H9 (cell line): ENCODE results near the gene IFNA4. TPM values are rescaled to one million over a fixed set of nuclear protein-coding genes. Genes with fewer than 3 reads are reported as not detected.

Experiments
- DNase-seq: peaks from one replicate; pipeline ENCODE4 v3.0.0-alpha.2; 2017
- H2AFZ ChIP-seq: one replicate; pipeline ENCODE4 v1.6.1; 2013; ENCODE audit warnings: mild to moderate bottlenecking, low read length, control low read depth, moderate library complexity
- H2AK5ac ChIP-seq: 2 replicates; pipeline ENCODE4 v1.6.1; 2013; ENCODE audit warnings: low read length, control low read depth, mixed read lengths; ENCODE audit not compliant: insufficient read length
- H2BK120ac ChIP-seq: one replicate; pipeline ENCODE4 v1.6.1; 2013; ENCODE audit warnings: low read depth, mild to moderate bottlenecking, low read length, control low read depth, inconsistent platforms; ENCODE audit not compliant: poor library complexity, severe bottlenecking
- H2BK12ac ChIP-seq: 2 replicates; pipeline ENCODE4 v1.6.1; 2013; ENCODE audit warnings: low read length, control low read depth, mixed read lengths, low read depth; ENCODE audit not compliant: insufficient read length
- H2BK15ac ChIP-seq: 2 replicates; pipeline ENCODE4 v1.6.1; 2013; ENCODE audit warnings: low read depth, low read length, control low read depth
- H2BK20ac ChIP-seq: one replicate; pipeline ENCODE4 v1.6.1; 2013; ENCODE audit warnings: low read depth, mild to moderate bottlenecking, low read length, control low read depth, inconsistent platforms; ENCODE audit not compliant: poor library complexity, severe bottlenecking
- H2BK5ac ChIP-seq: 2 replicates; pipeline ENCODE4 v1.6.1; 2013; ENCODE audit warnings: low read length, control low read depth, mixed read lengths; ENCODE audit not compliant: insufficient read length
- H3K14ac ChIP-seq: 2 replicates; pipeline ENCODE4 v1.6.1; 2013; ENCODE audit warnings: low read length, control low read depth; ENCODE audit not compliant: insufficient read depth
- H3K18ac ChIP-seq: 2 replicates; pipeline ENCODE4 v1.6.1; 2013; ENCODE audit warnings: low read depth, mild to moderate bottlenecking, mixed read lengths, low read length, control low read depth; ENCODE audit not compliant: insufficient read length
- H3K23ac ChIP-seq: 2 replicates; pipeline ENCODE4 v1.6.1; 2013; ENCODE audit warnings: low read length, control low read depth, mixed read lengths, low read depth; ENCODE audit not compliant: insufficient read length
- H3K23me2 ChIP-seq: 2 replicates; pipeline ENCODE4 v1.6.1; 2013; ENCODE audit warnings: low read depth, mild to moderate bottlenecking, mixed read lengths, low read length, control low read depth; ENCODE audit not compliant: insufficient read length, poor library complexity, severe bottlenecking
- H3K27ac ChIP-seq: 2 replicates; pipeline ENCODE4 v1.5.1; 2013; ENCODE audit warnings: low read length, control low read depth, mixed read lengths, low read depth; ENCODE audit not compliant: insufficient read length
- H3K27me3 ChIP-seq: 2 replicates; pipeline ENCODE4 v1.6.1; 2013; ENCODE audit warnings: low read length, control low read depth, inconsistent platforms; ENCODE audit not compliant: insufficient read depth
- H3K4ac ChIP-seq: 2 replicates; pipeline ENCODE4 v1.6.1; 2013; ENCODE audit warnings: low read depth, mild to moderate bottlenecking, control low read depth, inconsistent platforms, low read length, moderate library complexity
- H3K4me1 ChIP-seq: 2 replicates; pipeline ENCODE4 v1.6.1; 2013; ENCODE audit warnings: low read length, control low read depth, inconsistent platforms; ENCODE audit not compliant: insufficient read depth
- H3K4me2 ChIP-seq: 2 replicates; pipeline ENCODE4 v1.6.1; 2013; ENCODE audit warnings: low read length, control low read depth, mixed read lengths; ENCODE audit not compliant: insufficient read length, insufficient read depth
- H3K56ac ChIP-seq: 2 replicates; pipeline ENCODE4 v1.6.1; 2013; ENCODE audit warnings: low read depth, mild to moderate bottlenecking, mixed read lengths, low read length, control low read depth; ENCODE audit not compliant: insufficient read length
- H3K79me1 ChIP-seq: 2 replicates; pipeline ENCODE4 v1.6.1; 2013; ENCODE audit warnings: low read depth, mild to moderate bottlenecking, moderate library complexity, low read length, control low read depth, inconsistent platforms; ENCODE audit not compliant: insufficient read depth, poor library complexity, severe bottlenecking
- H3K79me2 ChIP-seq: 2 replicates; pipeline ENCODE4 v1.6.1; 2013; ENCODE audit warnings: low read length, control low read depth, inconsistent platforms; ENCODE audit not compliant: insufficient read depth
- H3K9ac ChIP-seq: 2 replicates; pipeline ENCODE4 v1.6.1; 2013; ENCODE audit warnings: low read length, control low read depth, mixed read lengths; ENCODE audit not compliant: insufficient read length; ENCODE audit errors: extremely low read depth
- H3K9me3 ChIP-seq: one replicate; pipeline ENCODE4 v1.6.1; 2013; ENCODE audit warnings: low read depth, low read length, inconsistent platforms; ENCODE audit not compliant: control insufficient read depth
- H3T11ph ChIP-seq: one replicate; pipeline ENCODE4 v1.6.1; 2013; ENCODE audit warnings: mild to moderate bottlenecking, low read length, control low read depth, inconsistent platforms
- H4K20me1 ChIP-seq: one replicate; pipeline ENCODE4 v1.6.1; 2013; ENCODE audit not compliant: control insufficient read depth, insufficient read length, insufficient read depth
- H4K5ac ChIP-seq: 2 replicates; pipeline ENCODE4 v1.6.1; 2013; ENCODE audit warnings: low read depth, mild to moderate bottlenecking, mixed read lengths, low read length, control low read depth; ENCODE audit not compliant: insufficient read length
- H4K8ac ChIP-seq: replicated peaks from 2 replicates; pipeline ENCODE4 v1.6.1; 2013; ENCODE audit warnings: low read length, control low read depth, mixed read lengths, low read depth; ENCODE audit not compliant: insufficient read length
- H4K91ac ChIP-seq: 2 replicates; pipeline ENCODE4 v1.6.1; 2013; ENCODE audit warnings: low read depth, mild to moderate bottlenecking, moderate library complexity, mixed read lengths, low read length, control low read depth; ENCODE audit not compliant: insufficient read length
- H3K27ac Mint-ChIP-seq, 3 experiments: 2 replicates in 2 of 3; 3 replicates in 1 of 3; pipeline ENCODE4 v1.8.0; 2020 to 2021; ENCODE audit warnings: mixed read lengths in 3 of 3, mild to moderate bottlenecking in 1 of 3, moderate library complexity in 1 of 3
- H3K27me3 Mint-ChIP-seq: 2 replicates; pipeline ENCODE4 v1.8.0; 2021; ENCODE audit warnings: low read depth, mild to moderate bottlenecking, moderate library complexity, mixed read lengths
- H3K36me3 Mint-ChIP-seq, 3 experiments: 2 replicates in 2 of 3; 3 replicates in 1 of 3; pipeline ENCODE4 v1.8.0; 2020 to 2021; ENCODE audit warnings: low read depth in 3 of 3, mixed read lengths in 3 of 3; ENCODE audit not compliant: insufficient read depth in 1 of 3
- H3K4me1 Mint-ChIP-seq, 2 experiments: 2 replicates each; pipeline ENCODE4 v1.8.0; 2020; ENCODE audit warnings: mixed read lengths in 2 of 2
- H3K4me3 Mint-ChIP-seq, 2 experiments: 2 replicates in 1 of 2; 3 replicates in 1 of 2; pipeline ENCODE4 v1.8.0; 2020 to 2021; ENCODE audit warnings: mild to moderate bottlenecking in 2 of 2, mixed read lengths in 2 of 2, moderate library complexity in 1 of 2
- H3K9me3 Mint-ChIP-seq, 2 experiments: 2 replicates in 1 of 2; 3 replicates in 1 of 2; pipeline ENCODE4 v1.8.0; 2020; ENCODE audit warnings: mild to moderate bottlenecking in 2 of 2, mixed read lengths in 2 of 2, moderate library complexity in 1 of 2
- WGBS: extraction: QIAGEN DNeasy Blood & Tissue Kit; methylation state at CpG from one replicate; pipeline ENCODE4 v1.1.7; 2013; ENCODE audit warnings: missing lambda C conversion rate, low lambda C conversion rate, mixed read lengths; ENCODE audit not compliant: insufficient read length; ENCODE audit errors: extremely low coverage; 5-methylcytosine and 5-hydroxymethylcytosine counted together
- total RNA-seq: library from RNA; stranded (reverse); gene quantifications from 2 replicates; pipeline ENCODE4 v1.2.1, GENCODE V29; 2021
- TF ChIP-seq, protein P1 (sequence below): fragments of 200-600 bp; sonication (generic); conservative IDR thresholded peaks from 3 replicates; pipeline ENCODE4 v1.8.0; 2021; ENCODE audit warnings: antibody characterized with exemption, mild to moderate bottlenecking

IFNA4 gene
- total RNA-seq, 1 experiment from 2014 or later, result not detected

DNA sequence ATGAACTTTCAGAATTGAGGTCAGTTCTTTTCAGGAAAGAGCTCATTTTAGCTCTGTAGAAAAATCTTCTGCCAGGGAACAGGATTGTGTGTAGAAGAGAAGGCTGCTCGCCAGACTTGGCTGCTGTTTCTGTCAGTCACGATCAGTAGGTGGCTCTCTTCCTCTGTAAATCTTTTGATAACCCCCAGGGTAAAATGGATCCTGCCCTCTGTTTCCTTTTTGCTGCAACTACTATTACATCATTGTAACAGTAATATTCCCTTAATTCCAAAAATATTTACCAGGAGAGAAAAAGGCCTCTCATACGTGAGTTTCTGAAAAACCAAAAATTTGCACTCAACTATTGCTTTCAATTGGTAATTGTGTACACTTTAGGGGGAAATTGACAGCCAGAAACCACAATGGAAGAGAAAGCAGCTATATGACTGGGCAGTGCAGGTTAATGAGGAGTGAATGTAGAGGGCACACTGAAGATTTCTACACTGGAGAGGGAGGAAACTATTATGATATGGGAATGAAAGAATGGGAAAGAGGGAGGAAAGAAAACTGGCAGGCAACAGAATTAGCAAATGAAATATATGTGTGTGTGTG lies 33.3 kb downstream of the IFNA4 start:
- H2BK120ac ChIP-seq, result no peak overlapping the region
- no peaks in the 10 kb centered on the region for H3K79me1 ChIP-seq
- H3K79me2 ChIP-seq, result no peaks in the 10 kb centered on the region
- H4K91ac ChIP-seq, result no peak overlapping the region
- H3K27me3 Mint-ChIP-seq, result no peaks in the 10 kb centered on the region; the same call in 1 of the 2 replicates
- no peaks in the 10 kb centered on the region for H3K23me2 ChIP-seq
- H4K8ac ChIP-seq, result no peak overlapping the region
- no peak overlapping the region for H3K23ac ChIP-seq
- H4K20me1 ChIP-seq, result no peaks in the 10 kb centered on the region
- no peak overlapping the region for H3K18ac ChIP-seq
- H3T11ph ChIP-seq, result no peak overlapping the region
- no peak overlapping the region for H3K9ac ChIP-seq
- no peak overlapping the region for H3K4me3 Mint-ChIP-seq
- H3K27me3 ChIP-seq, result no peaks in the 10 kb centered on the region
- H3K9me3 Mint-ChIP-seq, result peaks cover 0 to under 1% of the 10 kb centered on the region in 2 experiments; a peak in 2 of 5 replicates
- no peak overlapping the region for H4K5ac ChIP-seq
- no peak overlapping the region for H3K4ac ChIP-seq
- TF ChIP-seq, protein P1, sequence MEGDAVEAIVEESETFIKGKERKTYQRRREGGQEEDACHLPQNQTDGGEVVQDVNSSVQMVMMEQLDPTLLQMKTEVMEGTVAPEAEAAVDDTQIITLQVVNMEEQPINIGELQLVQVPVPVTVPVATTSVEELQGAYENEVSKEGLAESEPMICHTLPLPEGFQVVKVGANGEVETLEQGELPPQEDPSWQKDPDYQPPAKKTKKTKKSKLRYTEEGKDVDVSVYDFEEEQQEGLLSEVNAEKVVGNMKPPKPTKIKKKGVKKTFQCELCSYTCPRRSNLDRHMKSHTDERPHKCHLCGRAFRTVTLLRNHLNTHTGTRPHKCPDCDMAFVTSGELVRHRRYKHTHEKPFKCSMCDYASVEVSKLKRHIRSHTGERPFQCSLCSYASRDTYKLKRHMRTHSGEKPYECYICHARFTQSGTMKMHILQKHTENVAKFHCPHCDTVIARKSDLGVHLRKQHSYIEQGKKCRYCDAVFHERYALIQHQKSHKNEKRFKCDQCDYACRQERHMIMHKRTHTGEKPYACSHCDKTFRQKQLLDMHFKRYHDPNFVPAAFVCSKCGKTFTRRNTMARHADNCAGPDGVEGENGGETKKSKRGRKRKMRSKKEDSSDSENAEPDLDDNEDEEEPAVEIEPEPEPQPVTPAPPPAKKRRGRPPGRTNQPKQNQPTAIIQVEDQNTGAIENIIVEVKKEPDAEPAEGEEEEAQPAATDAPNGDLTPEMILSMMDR, result peak; percentile 57
- H3K56ac ChIP-seq, result no peak overlapping the region
- no peaks in the 10 kb centered on the region for H3K36me3 Mint-ChIP-seq
- peaks cover 5 to 6% of the 10 kb centered on the region in 2 experiments; a peak in 3 of 4 replicates for H3K4me1 Mint-ChIP-seq
- no peak overlapping the region; a peak in 2 of 7 replicates for H3K27ac Mint-ChIP-seq
- H3K4me2 ChIP-seq, result no peak overlapping the region
- H2AFZ ChIP-seq, result peak overlapping the region; percentile 3
- H3K4me1 ChIP-seq, result no peaks in the 10 kb centered on the region; the same call in 1 of the 2 replicates
- H3K14ac ChIP-seq, result no peak overlapping the region
- DNase-seq, result peak; percentile 46
- no peak overlapping the region for H2AK5ac ChIP-seq
- no CpG with 5 or more reads among the region's 3 CpGs for WGBS
- H3K9me3 ChIP-seq, result no peaks in the 10 kb centered on the region
- no peak overlapping the region for H2BK12ac ChIP-seq
- no peak overlapping the region for H2BK20ac ChIP-seq
- no peak overlapping the region for H2BK5ac ChIP-seq
- no peak overlapping the region for H3K27ac ChIP-seq
- no peak overlapping the region for H2BK15ac ChIP-seq
